ENCODE data around the gene ZNF470.

The ZNF470 gene

DNA sequence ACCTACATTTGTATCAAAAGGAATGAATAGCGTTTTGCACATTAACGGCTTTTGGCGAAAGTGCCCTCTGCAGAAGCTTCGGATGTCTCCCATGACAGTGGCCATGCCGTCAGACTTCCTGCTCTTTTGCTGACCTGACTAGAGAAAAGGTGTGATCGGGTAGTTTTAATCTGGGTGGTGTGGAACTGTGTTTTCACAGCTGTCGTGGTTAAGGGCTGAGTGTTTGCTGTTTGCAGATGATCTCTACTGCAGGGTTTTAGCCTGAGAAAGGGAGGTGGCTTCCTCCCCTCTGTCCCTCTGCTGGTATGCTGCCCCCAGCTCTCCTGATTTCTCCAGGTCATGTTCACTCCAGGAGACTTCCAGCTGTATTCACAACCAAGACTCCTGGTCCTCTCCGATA is 50.3 kb downstream of the ZNF470 start:
- no peak for TF ChIP-seq POLR2AphosphoS5 (IDR thresholded peaks at IDR 0.05; ENCODE audit: borderline replicate concordance, low read depth, low read length)
- no peak for TF ChIP-seq EZH2 (IDR thresholded peaks at IDR 0.05)
- TF ChIP-seq FOXP2 (optimal IDR thresholded peaks at IDR 0.05; ENCODE audit: control extremely low read depth, extremely low read length, insufficient read depth) = no peak
- no peak overlapping the region for H3K27ac ChIP-seq
- 0 out of 2 replicates have a peak, but pooled peaks cover 28% of the 10 kb centered on the region for H3K9me3 ChIP-seq (ENCODE audit: low read depth, low read length)
- peaks cover 46% of the 10 kb centered on the region; the same call in 1 of the 2 replicates for H3K36me3 ChIP-seq (ENCODE audit: insufficient read depth, low read length)
- no peak overlapping the region for H3K4me3 ChIP-seq
- no peak for DNase-seq (ENCODE audit: low read depth, low spot score)
- H3K9ac ChIP-seq (ENCODE audit: insufficient read length) = no peak overlapping the region

DNA sequence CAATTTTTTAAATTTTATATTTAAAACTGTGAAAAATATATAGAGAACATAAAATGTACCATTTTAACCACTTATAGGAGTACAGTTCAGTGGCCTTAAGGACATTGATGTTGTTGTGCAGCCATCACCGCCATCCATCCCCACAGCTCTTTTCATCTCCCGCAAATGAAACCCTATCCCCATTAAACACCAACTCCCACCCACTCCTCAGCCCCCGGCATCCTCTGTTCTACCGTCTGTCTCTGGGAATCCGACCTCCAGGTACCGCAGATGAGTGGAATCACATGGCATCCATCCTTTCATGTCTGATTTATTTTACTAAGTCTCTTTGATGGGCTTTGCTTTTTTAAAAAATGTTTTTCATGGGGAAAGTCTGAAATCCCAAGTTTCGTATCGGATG is 51.9 kb downstream of the ZNF470 start:
- no peak overlapping the region for H3K9ac ChIP-seq (ENCODE audit: insufficient read length)
- H3K4me3 ChIP-seq = no peak overlapping the region
- H3K9me3 ChIP-seq (ENCODE audit: low read depth, low read length) = 0 out of 2 replicates have a peak, but pooled peaks cover 21% of the 10 kb centered on the region
- DNase-seq (ENCODE audit: low read depth, low spot score) = no peak
- TF ChIP-seq POLR2AphosphoS5 (IDR thresholded peaks at IDR 0.05; ENCODE audit: borderline replicate concordance, low read depth, low read length) (no peak), FOXP2 (optimal IDR thresholded peaks at IDR 0.05; ENCODE audit: control extremely low read depth, extremely low read length, insufficient read depth) (no peak), EZH2 (IDR thresholded peaks at IDR 0.05) (no peak)
- peaks cover 46% of the 10 kb centered on the region; the same call in 1 of the 2 replicates for H3K36me3 ChIP-seq (ENCODE audit: insufficient read depth, low read length)
- no peak overlapping the region for H3K27ac ChIP-seq

DNA sequence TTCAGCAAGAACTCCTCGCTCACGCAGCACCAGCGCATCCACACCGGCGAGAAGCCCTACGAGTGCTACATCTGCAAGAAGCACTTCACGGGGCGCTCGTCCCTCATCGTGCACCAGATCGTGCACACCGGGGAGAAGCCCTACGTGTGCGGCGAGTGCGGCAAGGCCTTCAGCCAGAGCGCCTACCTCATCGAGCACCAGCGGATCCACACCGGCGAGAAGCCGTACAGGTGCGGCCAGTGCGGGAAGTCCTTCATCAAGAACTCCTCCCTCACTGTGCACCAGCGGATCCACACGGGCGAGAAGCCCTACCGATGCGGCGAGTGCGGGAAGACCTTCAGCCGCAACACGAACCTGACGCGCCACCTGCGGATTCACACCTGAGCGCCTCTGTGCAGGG is 55.1 kb downstream of the ZNF470 start:
- H3K9ac ChIP-seq (ENCODE audit: insufficient read length) = no peak overlapping the region
- 0 out of 2 replicates have a peak, but pooled peaks cover 9% of the 10 kb centered on the region for H3K9me3 ChIP-seq (ENCODE audit: low read depth, low read length)
- DNase-seq (ENCODE audit: low read depth, low spot score) = no peak
- no peak overlapping the region for H3K27ac ChIP-seq
- H3K4me3 ChIP-seq = no peak overlapping the region
- TF ChIP-seq FOXP2 (optimal IDR thresholded peaks at IDR 0.05; ENCODE audit: control extremely low read depth, extremely low read length, insufficient read depth) = no peak
- TF ChIP-seq EZH2 (IDR thresholded peaks at IDR 0.05) = no peak
- no peak for TF ChIP-seq POLR2AphosphoS5 (IDR thresholded peaks at IDR 0.05; ENCODE audit: borderline replicate concordance, low read depth, low read length)
- H3K36me3 ChIP-seq (ENCODE audit: insufficient read depth, low read length) = peaks cover 54% of the 10 kb centered on the region

DNA sequence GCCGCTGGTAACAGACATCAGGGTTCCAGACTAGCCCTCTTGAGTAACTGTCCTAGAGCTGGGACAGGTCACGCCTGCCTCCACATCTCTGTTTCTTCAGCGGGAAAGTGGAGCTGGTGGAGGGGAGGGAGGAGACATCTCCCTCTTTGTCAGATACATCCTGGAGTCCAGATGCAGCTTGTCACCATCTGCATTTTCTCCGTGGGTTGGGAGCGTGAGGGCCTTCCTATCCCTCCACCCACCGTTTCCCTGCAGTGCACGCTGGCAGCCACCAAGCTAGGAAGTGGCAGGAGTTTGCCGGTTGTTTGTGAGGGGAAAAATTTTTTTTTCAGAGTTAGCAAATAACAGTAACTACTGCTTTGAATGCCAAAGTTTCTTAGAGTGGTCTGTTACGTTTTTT is 55.7 kb downstream of the ZNF470 start:
- Histone ChIP-seq H3K36me3 (ENCODE audit: insufficient read depth, low read length) (peaks cover 48% of the 10 kb centered on the region), H3K27ac (no peak overlapping the region), H3K4me3 (no peak overlapping the region), H3K9me3 (ENCODE audit: low read depth, low read length) (0 out of 2 replicates have a peak, but pooled peaks cover 5% of the 10 kb centered on the region), H3K9ac (ENCODE audit: insufficient read length) (no peak overlapping the region)
- TF ChIP-seq EZH2 (IDR thresholded peaks at IDR 0.05) (no peak), FOXP2 (optimal IDR thresholded peaks at IDR 0.05; ENCODE audit: control extremely low read depth, extremely low read length, insufficient read depth) (no peak), POLR2AphosphoS5 (IDR thresholded peaks at IDR 0.05; ENCODE audit: borderline replicate concordance, low read depth, low read length) (no peak)
- no peak for DNase-seq (ENCODE audit: low read depth, low spot score)

DNA sequence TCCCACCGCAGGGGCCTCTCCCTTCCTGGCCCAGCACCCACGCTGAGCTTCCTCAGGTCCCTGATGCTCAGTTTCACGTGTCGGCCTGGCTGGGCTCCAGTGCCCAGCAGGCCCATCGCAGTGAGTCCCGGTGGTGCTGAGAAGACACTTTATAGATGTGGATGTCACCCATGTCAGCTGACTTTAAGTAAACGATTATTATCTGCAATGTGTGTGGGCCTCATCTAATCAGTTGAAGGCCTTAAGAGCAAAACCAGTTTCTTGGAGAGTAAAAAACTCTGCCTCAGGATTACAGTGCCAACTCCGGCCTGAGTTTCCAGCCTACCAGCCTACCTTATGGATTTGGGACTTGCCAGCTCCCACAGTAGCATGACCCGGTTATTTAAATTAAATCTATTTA is 58.4 kb downstream of the ZNF470 start:
- Histone ChIP-seq H3K4me3 (no peak overlapping the region), H3K27ac (no peak overlapping the region), H3K9ac (ENCODE audit: insufficient read length) (no peak overlapping the region), H3K36me3 (ENCODE audit: insufficient read depth, low read length) (peaks cover 40% of the 10 kb centered on the region), H3K9me3 (ENCODE audit: low read depth, low read length) (no peaks in the 10 kb centered on the region)
- no peak for TF ChIP-seq EZH2 (IDR thresholded peaks at IDR 0.05)
- TF ChIP-seq FOXP2 (optimal IDR thresholded peaks at IDR 0.05; ENCODE audit: control extremely low read depth, extremely low read length, insufficient read depth) = no peak
- no peak for TF ChIP-seq POLR2AphosphoS5 (IDR thresholded peaks at IDR 0.05; ENCODE audit: borderline replicate concordance, low read depth, low read length)
- DNase-seq (ENCODE audit: low read depth, low spot score) = no peak

DNA sequence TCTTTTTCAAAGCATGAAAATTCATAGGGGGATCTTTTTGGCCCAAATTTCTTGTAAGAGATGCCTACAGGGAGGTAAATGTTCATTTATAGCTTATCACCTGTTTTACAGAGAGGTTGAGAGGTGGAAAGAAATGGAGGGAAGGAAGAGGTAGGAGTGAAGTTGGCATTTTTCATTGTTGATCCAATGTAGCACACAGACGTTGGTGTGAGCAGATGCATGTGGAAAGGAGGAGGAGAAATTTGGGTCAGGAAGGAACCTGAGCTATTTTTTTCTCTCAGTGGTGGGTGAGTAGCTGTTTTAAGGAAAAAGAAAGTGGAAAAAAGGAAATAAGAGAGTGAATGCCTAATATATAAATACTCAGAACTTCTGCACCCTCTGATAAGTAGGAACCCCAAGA is 65.8 kb downstream of the ZNF470 start:
- TF ChIP-seq POLR2AphosphoS5 (IDR thresholded peaks at IDR 0.05; ENCODE audit: borderline replicate concordance, low read depth, low read length) = no peak
- Histone ChIP-seq H3K4me3 (no peak overlapping the region), H3K9ac (ENCODE audit: insufficient read length) (no peak overlapping the region), H3K27ac (no peak overlapping the region), H3K36me3 (ENCODE audit: insufficient read depth, low read length) (no peaks in the 10 kb centered on the region), H3K9me3 (ENCODE audit: low read depth, low read length) (no peaks in the 10 kb centered on the region)
- DNase-seq (ENCODE audit: low read depth, low spot score) = no peak

DNA sequence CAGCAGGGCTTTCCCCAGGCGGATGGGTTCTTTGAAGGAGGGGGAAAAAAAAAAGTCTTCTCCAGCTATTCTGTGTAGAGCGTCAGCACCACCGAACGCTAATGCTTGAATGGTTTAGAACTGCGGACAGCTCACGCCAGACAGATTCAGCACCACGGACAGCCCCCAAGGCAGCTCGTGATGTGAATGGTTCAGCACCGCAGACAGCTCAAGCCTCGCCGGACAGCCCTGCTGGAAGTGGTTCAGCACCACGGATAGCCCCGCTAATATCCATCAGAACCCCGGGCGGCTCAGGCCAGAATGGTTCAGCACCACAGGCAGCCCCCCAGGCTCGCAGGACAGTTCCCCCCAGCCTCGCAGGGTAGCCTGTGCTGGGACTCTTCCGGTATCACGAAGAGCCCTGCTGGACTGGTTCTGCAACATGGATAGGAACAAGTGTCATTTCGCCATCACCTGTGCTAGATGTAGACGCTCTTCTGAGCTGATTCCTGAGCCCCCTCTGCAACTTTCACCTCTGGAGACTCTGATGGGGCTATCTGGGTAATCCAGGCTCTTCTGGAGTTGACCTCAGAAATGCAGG is 70.8 kb downstream of the ZNF470 start:
- H3K9ac ChIP-seq (ENCODE audit: insufficient read length) = no peak overlapping the region
- H3K27ac ChIP-seq = no peak overlapping the region
- no peak overlapping the region for H3K4me3 ChIP-seq
- no peaks in the 10 kb centered on the region for H3K36me3 ChIP-seq (ENCODE audit: insufficient read depth, low read length)
- H3K9me3 ChIP-seq (ENCODE audit: low read depth, low read length) = no peaks in the 10 kb centered on the region
- DNase-seq (ENCODE audit: low read depth, low spot score) = peak; percentile 57
- TF ChIP-seq POLR2AphosphoS5 (IDR thresholded peaks at IDR 0.05; ENCODE audit: borderline replicate concordance, low read depth, low read length) = no peak; the same call in 1 of the 2 replicates
- TF ChIP-seq FOXP2 (optimal IDR thresholded peaks at IDR 0.05; ENCODE audit: control extremely low read depth, extremely low read length, insufficient read depth) = peak; percentile 14

Measured in SK-N-MC (cell line).